Smooth muscle cell (in vitro differentiated cells): Measurements from ENCODE around the gene PHF13. TPM values are rescaled to one million over a fixed set of nuclear protein-coding genes. Genes with fewer than 3 reads are reported as not detected.

Experiments used
- DNase-seq: peaks from one replicate; lab custom pipeline; 2025; ENCODE audit not compliant: unreplicated experiment; lab: John Stamatoyannopoulos, UW
- H2AFZ ChIP-seq: fragments of 200-600 bp; sonication (generic); 2 replicates; pipeline ENCODE4 v1.6.0; 2016; ENCODE audit warnings: antibody characterized with exemption, low read depth, mild to moderate bottlenecking
- H3F3A ChIP-seq: fragments of 200-600 bp; sonication (generic); 2 replicates; pipeline ENCODE4 v1.6.0; 2017; ENCODE audit warnings: antibody characterized with exemption, low read depth
- H3K27ac ChIP-seq: fragments of 200-600 bp; sonication (generic); 2 replicates; pipeline ENCODE4 v1.5.1; 2016; ENCODE audit warnings: low read depth, mild to moderate bottlenecking
- H3K27me3 ChIP-seq: fragments of 200-600 bp; sonication (generic); 2 replicates; pipeline ENCODE4 v1.6.1; 2016; ENCODE audit warnings: low read depth, mild to moderate bottlenecking
- H3K36me3 ChIP-seq: fragments of 200-600 bp; sonication (generic); 2 replicates; pipeline ENCODE4 v1.5.1; 2016; ENCODE audit warnings: low read depth
- H3K4me1 ChIP-seq: fragments of 200-600 bp; sonication (generic); 2 replicates; pipeline ENCODE4 v1.5.1; 2016; ENCODE audit warnings: low read depth
- H3K4me2 ChIP-seq: fragments of 200-600 bp; sonication (generic); 2 replicates; pipeline ENCODE4 v1.6.0; 2016; ENCODE audit warnings: mild to moderate bottlenecking
- H3K4me3 ChIP-seq: fragments of 200-600 bp; sonication (generic); 2 replicates; pipeline ENCODE4 v1.5.1; 2016; ENCODE audit warnings: mild to moderate bottlenecking
- H3K79me2 ChIP-seq: fragments of 200-600 bp; sonication (generic); 2 replicates; pipeline ENCODE4 v1.6.0; 2016; ENCODE audit warnings: low read depth, mild to moderate bottlenecking
- H3K9ac ChIP-seq: fragments of 200-600 bp; sonication (generic); 2 replicates; pipeline ENCODE4 v1.6.0; 2016; ENCODE audit warnings: low read depth
- H3K9me3 ChIP-seq: fragments of 200-600 bp; sonication (generic); replicated peaks from 2 replicates; pipeline ENCODE4 v1.5.1; 2016; ENCODE audit warnings: low read depth
- H4K20me1 ChIP-seq: fragments of 200-600 bp; sonication (generic); 2 replicates; pipeline ENCODE4 v1.6.0; 2016; ENCODE audit warnings: low read depth
- WGBS: methylation state at CpG from one replicate; pipeline ENCODE4 v1.1.7; 2016; ENCODE audit warnings: low lambda C conversion rate; 5-methylcytosine and 5-hydroxymethylcytosine counted together
- polyA plus RNA-seq: library from polyadenylated mRNA; unstranded; fragments of >200 nt; fragmentation: Nextera tagmentation; extraction: Ambion mirVana; gene quantifications from 2 replicates; pipeline ENCODE4 v1.2.1, GENCODE V29; 2016
- total RNA-seq: library from RNA; depleted of rRNA; stranded (reverse); fragments of >200 nt; gene quantifications from 2 replicates; pipeline ENCODE4 v1.2.3, GENCODE V29; 2014
- TF ChIP-seq, protein P1 (sequence below): fragments of 200-600 bp; sonication (generic); IDR thresholded peaks from 2 replicates; pipeline ENCODE4 v1.5.1; 2017; ENCODE audit warnings: borderline replicate concordance, mild to moderate bottlenecking, antibody characterized with exemption; ENCODE audit not compliant: insufficient read depth, poor library complexity, severe bottlenecking

Gene PHF13
- total and polyA plus RNA-seq, 2 experiments from 2014 or later, result 10.2 to 12.3 TPM

DNA sequence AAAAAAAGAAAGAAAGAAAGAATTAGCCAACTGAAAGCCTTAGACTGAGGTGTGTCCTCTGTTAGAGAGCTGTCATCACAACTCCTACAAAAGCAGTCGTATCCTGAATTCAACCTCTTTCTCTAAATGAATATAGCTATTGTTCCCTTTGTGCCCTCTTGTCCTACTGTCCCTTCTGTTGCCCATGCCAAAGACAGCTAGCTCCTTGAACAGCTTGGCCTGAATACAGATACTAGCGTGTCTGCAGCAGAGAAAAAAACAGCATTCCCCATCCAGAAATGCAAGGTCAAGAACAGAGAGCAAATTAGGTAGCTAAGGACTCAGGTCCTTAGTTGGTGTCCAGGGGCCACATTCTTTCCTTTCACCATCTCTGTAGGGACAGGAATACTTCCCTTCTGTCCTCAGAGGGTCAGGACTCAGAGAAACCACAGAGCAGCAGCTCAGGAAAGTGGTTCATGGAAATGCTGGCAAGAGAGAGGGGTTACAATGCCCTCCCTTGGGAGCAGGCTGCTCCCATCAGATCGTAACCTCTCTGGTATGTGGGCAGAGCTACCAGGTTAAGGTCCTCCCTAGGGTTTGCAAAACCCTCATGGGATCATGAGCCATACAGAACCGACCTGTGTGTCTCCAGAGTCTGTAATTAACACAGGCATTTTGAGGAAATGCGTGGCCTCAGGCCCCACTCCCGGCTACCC is 35.6 kb upstream of the PHF13 start:
- Histone ChIP-seq H3K4me2 (no peak overlapping the region), H4K20me1 (no peaks in the 10 kb centered on the region), H3K9me3 (no peaks in the 10 kb centered on the region), H3F3A (no peaks in the 10 kb centered on the region), H3K9ac (no peak overlapping the region), H2AFZ (no peak overlapping the region), H3K27ac (no peak overlapping the region), H3K4me3 (no peak overlapping the region), H3K27me3 (no peaks in the 10 kb centered on the region), H3K36me3 (no peaks in the 10 kb centered on the region), H3K4me1 (peaks cover 13% of the 10 kb centered on the region), H3K79me2 (peaks cover 16% of the 10 kb centered on the region)
- no peak for DNase-seq
- 76% methylated on average over 6 of the region's 6 CpGs for WGBS
- TF ChIP-seq, protein P1, sequence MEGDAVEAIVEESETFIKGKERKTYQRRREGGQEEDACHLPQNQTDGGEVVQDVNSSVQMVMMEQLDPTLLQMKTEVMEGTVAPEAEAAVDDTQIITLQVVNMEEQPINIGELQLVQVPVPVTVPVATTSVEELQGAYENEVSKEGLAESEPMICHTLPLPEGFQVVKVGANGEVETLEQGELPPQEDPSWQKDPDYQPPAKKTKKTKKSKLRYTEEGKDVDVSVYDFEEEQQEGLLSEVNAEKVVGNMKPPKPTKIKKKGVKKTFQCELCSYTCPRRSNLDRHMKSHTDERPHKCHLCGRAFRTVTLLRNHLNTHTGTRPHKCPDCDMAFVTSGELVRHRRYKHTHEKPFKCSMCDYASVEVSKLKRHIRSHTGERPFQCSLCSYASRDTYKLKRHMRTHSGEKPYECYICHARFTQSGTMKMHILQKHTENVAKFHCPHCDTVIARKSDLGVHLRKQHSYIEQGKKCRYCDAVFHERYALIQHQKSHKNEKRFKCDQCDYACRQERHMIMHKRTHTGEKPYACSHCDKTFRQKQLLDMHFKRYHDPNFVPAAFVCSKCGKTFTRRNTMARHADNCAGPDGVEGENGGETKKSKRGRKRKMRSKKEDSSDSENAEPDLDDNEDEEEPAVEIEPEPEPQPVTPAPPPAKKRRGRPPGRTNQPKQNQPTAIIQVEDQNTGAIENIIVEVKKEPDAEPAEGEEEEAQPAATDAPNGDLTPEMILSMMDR, result no peak

DNA sequence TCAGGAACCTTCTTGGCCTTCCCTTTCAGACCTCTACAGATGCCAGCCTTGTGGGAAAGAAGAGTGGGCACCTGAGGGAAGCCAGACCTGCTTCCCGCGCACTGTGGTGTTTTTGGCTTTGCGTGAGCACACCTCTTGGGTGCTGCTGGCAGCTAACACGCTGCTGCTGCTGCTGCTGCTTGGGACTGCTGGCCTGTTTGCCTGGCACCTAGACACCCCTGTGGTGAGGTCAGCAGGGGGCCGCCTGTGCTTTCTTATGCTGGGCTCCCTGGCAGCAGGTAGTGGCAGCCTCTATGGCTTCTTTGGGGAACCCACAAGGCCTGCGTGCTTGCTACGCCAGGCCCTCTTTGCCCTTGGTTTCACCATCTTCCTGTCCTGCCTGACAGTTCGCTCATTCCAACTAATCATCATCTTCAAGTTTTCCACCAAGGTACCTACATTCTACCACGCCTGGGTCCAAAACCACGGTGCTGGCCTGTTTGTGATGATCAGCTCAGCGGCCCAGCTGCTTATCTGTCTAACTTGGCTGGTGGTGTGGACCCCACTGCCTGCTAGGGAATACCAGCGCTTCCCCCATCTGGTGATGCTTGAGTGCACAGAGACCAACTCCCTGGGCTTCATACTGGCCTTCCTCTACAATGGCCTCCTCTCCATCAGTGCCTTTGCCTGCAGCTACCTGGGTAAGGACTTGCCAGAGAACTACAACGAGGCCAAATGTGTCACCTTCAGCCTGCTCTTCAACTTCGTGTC is 34.7 kb upstream of the PHF13 start:
- Histone ChIP-seq H3K27me3 (no peaks in the 10 kb centered on the region), H3K36me3 (no peaks in the 10 kb centered on the region), H3K4me1 (peaks cover 13% of the 10 kb centered on the region), H3K9me3 (no peaks in the 10 kb centered on the region), H3K4me2 (peak overlapping the region; percentile 94), H2AFZ (peak overlapping the region; percentile 74), H3K4me3 (peak overlapping the region; percentile 78), H3K9ac (peak overlapping the region; percentile 72), H3K27ac (peak overlapping the region; percentile 80), H3K79me2 (peaks cover 16% of the 10 kb centered on the region), H3F3A (no peaks in the 10 kb centered on the region), H4K20me1 (no peaks in the 10 kb centered on the region)
- 92% methylated on average over 14 of the region's 14 CpGs for WGBS
- TF ChIP-seq, protein P1, result no peak
- no peak for DNase-seq

DNA sequence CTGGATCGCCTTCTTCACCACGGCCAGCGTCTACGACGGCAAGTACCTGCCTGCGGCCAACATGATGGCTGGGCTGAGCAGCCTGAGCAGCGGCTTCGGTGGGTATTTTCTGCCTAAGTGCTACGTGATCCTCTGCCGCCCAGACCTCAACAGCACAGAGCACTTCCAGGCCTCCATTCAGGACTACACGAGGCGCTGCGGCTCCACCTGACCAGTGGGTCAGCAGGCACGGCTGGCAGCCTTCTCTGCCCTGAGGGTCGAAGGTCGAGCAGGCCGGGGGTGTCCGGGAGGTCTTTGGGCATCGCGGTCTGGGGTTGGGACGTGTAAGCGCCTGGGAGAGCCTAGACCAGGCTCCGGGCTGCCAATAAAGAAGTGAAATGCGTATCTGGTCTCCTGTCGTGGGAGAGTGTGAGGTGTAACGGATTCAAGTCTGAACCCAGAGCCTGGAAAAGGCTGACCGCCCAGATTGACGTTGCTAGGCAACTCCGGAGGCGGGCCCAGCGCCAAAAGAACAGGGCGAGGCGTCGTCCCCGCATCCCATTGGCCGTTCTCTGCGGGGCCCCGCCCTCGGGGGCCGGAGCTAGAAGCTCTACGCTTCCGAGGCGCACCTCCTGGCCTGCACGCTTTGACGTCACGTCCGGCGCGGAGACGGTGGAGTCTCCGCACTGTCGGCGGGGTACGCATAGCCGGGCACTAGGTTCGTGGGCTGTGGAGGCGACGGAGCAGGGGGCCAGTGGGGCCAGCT is 34.0 kb upstream of the PHF13 start, which contains the start of gene ZBTB48:
ZBTB48 (plus strand) TSS at position 621 of the 745 bp plus-strand sequence. CDS start 616 bp downstream, outside the sequence.
- H3K36me3 ChIP-seq, result no peaks in the 10 kb centered on the region
- H3K9me3 ChIP-seq, result no peaks in the 10 kb centered on the region
- no peaks in the 10 kb centered on the region for H4K20me1 ChIP-seq
- peak within 1 kb of the TSS; percentile 74 for H2AFZ ChIP-seq
- H3K27ac ChIP-seq, result peak within 1 kb of the TSS; percentile 80
- peak within 1 kb of the TSS; percentile 94 for H3K4me2 ChIP-seq
- no peaks in the 10 kb centered on the region for H3K27me3 ChIP-seq
- H3K9ac ChIP-seq, result peak within 1 kb of the TSS; percentile 85
- H3K79me2 ChIP-seq, result peaks cover 16% of the 10 kb centered on the region
- H3F3A ChIP-seq, result no peaks in the 10 kb centered on the region
- H3K4me1 ChIP-seq, result peaks cover 13% of the 10 kb centered on the region
- TF ChIP-seq, protein P1, result no peak
- peak; percentile 90 for DNase-seq
- 20% methylated on average over 58 of the region's 58 CpGs for WGBS
- peak within 1 kb of the TSS; percentile 78 for H3K4me3 ChIP-seq
